GDM1 (cell line): ENCODE data around the gene MAP3K6.

Experiments used
- DNase-seq: peaks from one replicate; lab custom pipeline; 2025; lab: John Stamatoyannopoulos, UW

MAP3K6 gene

DNA sequence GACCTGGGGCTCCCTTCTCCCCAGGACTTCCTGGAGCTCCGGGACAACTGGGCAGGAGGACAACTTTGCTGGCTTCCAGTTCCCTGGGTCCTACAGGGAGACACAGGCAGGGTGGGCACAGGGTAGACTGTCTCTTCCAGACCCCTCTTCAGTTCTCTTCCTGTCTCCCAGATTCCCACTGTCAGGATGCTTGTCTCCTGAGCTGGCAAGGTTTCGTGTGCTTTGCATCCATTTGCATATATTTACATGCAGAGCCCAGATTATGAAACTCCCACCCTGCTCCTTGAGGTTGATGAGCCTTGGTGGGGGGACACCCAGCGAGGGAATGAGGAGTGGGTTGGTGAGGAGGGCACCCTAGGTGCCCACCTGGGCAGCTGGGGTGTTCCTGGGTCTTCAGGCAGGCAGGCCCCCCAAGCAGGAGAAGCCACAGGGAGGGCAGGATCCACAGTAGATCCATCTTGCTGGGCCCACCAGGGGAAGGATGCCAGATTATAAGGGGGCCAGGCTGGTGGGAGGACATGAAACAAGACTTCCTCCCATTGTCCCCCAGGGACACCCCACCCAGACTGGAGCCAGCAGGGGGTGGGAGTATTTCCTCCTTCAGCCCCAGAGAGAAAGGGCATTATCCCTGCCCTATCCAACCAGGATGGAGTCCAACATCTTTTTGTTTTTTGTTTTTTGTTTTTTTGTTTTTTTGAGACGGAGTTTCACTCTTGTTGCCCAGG lies 7.8 kb upstream of the MAP3K6 start, which contains the start of gene FCN3:
TSS of gene FCN3 (minus strand) at position 463 of the 725 bp plus-strand sequence. CDS start at position 457, 6 bp downstream.
- DNase-seq, result no peak

DNA sequence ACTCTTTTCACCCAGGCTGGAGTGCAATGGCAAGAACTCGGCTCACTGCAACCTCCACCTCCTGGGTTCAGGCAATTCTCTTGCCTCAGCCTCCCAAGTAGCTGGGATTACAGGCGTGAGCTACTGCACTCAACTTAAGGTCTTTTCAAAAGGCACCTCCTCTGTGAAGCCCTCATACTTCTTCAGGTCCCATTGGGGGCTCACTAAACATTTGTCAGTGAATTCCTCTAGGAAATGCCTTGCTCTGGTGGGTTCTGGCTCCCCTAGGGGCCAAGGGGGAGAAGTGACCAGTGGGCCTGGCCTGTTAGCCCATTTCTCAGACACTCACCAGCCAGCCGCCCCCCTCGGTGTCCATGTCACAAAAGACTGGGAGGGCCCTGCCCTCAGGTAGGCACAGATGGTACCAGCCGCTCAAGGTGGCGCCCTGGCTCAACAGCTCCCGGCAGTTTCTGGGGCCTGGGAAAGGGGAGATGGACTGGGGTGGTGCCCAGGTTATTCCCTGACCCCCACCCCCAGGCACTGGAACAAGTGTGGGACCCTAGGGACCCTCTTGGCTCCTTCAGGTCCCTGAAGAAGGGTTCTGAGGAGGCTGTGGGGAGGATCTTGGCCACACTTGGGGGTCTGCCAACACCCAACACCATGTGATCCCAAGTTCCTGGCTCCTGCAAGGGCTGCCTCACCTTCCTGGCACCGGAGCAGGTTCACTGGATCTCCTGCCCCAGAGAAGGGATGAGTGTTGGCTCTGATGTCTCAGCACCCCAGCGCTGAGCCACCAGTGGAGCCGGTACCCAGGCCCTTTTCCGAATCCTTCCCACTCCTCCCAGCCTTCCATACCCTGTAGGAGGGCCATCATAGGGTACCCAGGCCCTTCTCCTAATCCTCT lies 6.3 kb upstream of the MAP3K6 start:
- no peak for DNase-seq

DNA sequence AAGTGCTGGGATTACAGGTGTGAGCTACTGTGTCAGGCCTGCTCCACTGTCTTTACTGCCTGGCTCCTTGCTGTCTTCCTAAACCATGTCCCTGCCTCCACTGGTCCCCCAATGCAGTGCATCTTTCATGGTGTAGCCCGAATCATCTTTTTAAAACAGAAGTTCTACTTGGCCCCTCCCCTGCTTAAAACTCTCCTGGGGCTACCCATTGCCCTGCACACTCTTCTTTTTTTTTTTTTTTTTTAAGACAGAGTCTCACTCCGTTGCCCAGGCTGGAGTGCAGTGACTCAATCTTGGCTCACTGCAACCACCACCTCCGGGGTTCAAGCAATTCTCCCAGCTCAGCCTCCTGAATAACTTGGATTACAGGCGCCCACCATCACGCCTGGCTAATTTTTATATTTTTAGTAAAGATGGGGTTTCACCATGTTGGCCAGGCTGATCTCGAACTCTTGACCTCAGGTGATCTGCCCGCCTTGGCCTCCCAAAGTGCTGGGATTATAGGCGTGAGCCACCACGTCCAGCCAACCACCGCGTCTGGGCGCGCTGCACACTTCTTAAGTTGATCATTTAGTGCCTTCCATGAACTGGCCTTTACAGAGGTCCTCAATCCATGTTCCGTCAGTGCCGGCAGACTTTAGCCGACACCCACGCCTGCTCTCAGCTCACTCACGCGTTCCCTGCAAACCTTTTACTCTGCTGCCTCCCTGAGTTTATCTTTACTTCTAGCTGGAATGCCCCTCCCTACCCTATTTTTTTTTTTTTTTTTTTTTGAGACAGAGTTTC lies 5.5 kb upstream of the MAP3K6 start:
- DNase-seq, result no peak

DNA sequence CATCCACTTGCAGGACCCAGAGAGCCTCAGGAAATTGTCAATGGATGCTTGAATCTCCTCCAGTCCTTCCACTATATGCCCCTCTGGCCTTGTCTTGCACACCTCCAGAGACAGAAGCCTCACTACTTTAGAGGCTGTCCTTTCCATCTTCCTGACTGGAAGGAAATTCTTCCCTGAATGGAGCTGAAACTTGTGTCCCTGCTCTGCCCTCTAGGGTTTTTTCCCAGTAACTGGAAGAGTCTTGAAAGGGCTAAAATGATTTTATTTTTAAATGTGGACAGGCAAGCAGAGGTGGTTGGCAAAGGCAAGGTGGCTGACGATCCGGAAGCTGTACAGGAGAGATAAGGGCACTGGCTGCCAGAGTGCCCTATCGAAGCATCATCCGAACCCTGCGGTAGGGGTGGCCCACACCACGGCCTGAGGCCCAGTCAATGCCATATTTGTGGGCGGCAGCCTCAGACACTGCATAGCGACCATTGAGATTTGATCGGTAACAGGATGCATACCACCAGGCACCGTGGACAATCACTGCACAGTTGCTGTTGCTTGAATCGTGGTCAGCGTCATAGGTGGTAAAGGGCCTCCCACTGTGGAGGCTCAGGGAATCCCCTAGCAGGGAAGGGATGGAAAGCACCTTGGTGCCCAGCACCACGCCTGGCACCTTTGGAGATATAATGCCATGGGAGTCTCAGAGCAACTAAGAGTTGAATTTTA lies 2.3 kb upstream of the MAP3K6 start:
- DNase-seq, result no peak

DNA sequence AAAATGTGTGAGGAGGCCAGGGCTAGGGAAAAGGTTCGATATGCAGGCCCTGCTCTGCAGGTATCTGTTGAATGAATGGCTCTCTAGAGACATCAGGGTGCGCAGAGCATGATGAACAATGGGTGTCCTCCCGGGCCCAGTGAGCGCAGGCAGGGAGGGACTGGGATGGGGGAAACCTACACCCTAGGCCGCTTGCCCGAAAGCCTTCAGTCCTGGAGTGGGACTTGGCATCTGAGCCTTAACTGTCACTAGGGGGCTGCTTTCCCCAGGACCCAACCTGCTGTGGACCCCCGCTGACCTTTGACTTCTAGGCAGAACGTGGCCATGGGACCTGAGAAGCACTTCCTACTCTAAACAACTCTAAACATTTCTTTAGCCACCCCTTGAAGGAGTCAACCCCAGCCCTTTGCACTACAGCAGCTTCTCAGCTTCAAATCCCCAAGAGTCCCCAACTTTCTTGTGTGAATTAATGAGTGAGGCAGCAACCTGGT lies 444 bp upstream of the MAP3K6 start:
- no peak for DNase-seq

DNA sequence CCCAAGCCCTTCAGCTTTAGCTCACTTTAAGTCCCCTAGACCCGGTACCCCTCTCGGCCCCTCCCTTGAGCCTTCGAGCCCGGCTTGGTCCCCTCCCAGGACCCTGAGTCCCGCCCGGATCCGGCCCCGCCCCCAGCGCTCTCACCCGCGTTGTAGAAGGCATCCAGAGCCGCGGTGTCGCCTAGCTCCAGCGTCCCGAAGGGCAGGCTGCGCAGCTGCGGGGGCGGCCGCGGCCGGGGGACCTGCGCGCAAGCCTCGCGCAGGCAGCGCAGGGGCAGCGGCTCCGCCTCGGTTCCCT lies 699 bp downstream of the MAP3K6 start:
- DNase-seq, result peak; percentile 71

DNA sequence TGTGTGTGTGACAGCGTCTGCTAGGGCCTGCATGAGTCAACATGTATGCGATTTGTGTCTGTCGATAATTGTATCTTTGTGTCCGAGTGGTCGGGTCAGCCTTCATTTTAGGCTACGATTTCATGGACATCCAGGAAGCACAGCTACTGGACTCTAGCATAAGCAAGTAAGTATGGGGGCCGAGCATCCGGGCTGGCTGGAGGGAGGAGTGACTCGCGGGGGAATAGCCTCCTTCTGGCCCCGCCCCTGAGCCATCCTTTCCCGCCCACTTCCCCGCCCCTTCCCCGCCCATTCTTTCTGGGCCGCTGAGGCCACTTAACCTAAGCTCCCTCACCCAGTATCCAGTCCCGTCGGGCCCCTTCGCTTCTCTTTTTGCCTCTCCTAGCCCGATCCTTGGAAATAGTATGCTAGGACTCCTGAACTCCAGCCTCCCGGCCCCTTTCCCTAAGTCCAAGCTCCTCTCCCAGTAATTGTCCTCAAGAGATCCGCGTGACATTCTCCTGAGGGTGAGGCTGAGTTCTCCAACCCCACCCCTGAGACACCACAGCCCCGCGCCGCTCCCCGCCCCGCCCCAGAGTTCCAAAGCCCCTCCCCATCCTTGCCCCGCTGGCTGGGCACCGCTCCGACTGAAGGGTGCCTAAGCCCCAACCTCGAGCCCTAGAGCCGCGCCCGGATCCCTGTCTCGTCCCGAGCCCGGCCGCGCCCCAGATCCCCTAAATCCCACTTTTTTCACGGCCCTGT lies 1.2 kb downstream of the MAP3K6 start:
- DNase-seq, result peak; percentile 71

DNA sequence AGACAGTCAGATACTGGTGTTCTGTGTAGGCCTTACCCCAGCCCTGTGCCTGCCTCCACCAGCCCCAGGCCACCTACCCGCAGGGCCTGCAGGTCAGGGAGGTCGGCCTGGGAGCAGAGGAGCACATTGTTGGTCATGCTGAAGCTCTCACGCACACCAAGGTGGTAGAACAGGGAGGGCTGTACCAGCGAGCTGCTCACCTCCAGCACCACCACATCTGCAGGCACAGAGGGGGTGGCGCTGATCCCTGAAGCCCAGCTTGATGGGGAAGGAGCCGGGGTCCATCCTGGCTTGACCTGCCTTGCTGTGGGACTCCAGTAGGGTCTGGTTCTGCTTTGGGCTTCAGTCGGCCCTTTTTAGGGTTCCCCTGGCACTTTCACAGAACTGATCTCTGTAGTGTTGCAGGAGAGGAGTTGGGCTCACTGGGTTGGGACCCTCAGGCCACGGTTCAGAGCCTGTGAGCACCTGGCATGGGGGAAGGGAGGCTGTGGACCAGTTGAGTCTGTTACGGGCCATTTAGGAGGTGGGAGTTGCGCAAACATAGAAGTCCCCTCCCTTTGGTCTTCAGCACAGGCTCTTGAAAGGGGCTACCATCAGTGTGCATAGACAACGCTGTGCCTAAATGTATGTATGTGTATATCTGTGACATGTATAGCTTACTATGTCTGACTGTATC lies 1.9 kb downstream of the MAP3K6 start:
- DNase-seq, result no peak

DNA sequence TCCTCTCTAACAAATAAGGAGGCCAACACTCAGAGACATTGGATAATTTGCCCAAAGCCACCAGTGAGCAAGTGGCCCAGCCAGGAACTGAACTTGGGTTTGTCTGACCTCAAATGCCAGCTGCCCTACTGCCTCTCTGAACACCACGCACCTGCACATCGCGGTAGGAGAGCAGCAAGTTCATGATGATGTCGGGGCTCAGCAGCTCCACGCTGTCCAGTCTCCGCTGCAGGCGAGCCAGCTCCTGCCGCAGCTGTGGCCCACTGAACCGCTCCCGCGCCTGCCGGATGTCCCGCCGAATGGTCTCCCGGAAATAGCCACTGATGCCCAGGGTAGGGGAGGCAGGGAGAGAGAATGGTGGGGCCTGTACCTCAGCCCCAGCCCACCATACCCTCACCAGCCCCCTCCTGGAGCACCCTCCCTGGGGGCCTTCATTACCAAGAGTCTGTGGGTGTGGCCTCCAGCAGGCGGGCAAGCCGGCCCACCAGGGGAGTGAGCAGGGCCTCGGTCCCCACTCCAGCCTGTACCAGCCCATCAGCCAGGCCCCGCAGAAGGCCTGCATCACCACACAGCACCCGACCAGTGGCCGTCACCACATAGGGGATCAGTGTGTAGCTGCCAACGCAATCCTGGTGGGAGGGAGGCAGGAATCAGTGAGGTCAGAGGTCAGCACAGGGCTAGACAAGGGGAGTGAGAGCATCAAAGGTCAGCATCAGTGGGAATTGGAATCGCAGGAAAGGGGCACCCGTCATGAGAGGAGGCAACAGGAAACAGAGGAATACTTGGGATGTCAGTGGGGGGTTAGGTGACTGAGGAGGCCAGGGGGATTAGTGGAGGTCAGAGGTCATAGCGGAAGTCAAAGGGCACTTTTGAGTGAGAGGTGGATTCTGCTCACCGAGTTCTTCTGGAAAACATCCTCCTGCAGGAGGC lies 2.7 kb downstream of the MAP3K6 start:
- DNase-seq, result no peak

DNA sequence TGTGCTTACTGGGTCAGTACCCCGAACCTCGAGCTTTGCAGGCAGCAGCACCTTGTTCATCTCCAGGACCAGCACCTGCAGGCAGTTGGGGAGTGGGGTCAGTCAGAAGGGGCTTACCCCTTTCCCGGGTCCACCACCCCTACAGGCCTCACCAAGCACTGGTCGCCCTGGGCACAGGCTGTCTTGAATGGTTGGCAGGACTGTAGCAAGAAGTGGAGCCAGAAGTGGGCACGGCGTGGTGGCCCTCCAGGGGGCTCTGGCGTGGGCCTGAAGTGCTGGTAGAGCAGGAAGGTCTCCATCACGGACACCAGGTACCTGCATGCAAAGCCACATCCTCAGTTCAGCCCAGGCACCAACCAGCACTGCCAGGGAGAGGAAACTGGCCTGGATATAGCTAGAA lies 5.2 kb downstream of the MAP3K6 start:
- no peak for DNase-seq

DNA sequence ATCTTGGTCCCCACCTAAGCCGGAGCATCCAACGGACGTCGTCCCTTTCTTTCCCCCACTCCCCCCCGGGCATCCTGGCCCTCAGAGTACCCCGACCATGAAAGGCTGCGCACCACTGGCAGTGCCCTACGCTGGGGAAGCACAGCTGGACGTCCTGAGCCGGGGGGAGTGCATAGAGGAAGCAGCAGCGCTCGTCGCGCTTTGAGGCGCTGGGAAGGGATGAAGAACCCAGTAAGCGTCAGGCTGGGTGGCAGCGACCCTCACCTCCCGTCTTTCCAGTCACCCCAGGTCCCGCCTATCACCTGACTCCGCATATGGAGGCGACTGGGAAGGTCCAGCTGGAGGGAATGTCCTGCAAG lies 5.7 kb downstream of the MAP3K6 start:
- no peak for DNase-seq

DNA sequence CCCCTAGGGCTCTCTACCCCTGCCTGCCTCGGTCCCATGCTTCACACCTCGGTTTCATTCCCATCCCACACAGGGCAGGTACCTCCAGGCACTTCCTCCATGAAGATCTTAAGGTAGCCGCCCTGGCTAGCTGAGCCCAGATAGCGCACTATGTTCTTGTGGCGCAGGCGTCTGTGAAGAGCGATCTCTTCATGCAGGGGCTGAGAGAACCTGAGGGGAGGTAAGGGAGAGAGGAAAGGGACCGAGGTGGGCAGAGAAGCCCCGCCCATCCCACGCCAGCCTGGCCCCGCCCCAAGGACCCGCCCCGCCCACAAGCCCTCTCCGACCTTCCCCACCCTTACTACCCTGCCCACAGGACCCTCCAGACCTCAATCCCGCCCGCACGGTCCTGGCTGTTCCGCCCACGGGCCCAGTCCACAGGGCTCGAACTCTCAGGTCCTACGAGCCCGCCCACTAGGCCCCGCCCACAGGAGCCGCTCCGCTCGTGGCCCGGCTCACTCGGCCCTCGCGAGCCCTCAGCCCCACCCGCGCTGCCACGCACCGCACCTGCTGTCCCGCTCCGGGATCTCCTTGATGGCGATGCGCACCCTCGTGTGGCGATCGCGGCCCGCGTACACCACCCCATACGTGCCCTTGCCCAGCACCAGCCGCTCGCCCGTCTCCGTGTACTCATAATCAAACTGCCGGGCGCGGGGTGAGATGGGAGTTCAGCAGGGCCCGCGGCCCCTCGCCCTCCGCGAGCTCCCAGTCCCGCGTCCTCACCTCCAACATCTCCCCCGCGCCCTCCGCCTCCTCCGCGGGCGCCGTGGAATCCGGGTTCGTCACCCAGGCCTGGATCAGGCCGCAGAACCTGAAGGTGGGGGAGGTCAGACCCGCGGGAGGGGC lies 6.4 kb downstream of the MAP3K6 start:
- DNase-seq, result no peak

DNA sequence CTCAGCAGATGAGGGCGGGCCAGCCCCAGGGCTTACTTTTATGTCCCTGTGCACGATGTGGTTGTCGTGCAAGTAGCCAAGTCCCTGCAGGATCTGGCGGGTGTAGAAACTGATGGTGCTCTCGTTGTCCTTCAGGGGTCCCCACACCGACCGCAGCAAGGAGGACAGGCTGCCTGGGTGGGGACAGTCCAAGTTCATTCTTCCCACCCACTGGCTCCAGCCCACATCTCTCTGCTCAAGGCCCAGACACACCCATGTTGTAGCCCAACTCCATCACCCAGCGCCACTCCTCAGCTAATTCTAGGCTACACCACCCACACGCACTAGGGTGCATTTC lies 7.0 kb downstream of the MAP3K6 start:
- DNase-seq, result no peak

DNA sequence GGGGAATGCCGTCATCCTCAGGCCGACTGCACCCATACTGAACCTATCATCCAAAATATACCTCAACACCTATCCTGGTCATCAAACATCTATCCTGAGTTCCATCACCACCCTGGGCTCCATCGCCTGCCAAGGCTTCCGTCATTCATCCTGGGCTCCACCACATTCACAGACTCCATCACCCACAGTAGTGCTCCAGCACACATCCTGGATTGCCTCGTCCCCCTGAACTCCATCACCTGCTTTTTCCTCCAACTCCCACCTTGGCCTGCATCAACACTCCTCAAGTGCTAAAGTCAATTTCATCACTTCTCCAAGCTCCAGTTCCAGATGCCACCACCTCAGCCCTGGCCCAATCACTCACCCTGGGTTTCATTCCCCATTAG lies 7.8 kb downstream of the MAP3K6 start:
- DNase-seq, result no peak

DNA sequence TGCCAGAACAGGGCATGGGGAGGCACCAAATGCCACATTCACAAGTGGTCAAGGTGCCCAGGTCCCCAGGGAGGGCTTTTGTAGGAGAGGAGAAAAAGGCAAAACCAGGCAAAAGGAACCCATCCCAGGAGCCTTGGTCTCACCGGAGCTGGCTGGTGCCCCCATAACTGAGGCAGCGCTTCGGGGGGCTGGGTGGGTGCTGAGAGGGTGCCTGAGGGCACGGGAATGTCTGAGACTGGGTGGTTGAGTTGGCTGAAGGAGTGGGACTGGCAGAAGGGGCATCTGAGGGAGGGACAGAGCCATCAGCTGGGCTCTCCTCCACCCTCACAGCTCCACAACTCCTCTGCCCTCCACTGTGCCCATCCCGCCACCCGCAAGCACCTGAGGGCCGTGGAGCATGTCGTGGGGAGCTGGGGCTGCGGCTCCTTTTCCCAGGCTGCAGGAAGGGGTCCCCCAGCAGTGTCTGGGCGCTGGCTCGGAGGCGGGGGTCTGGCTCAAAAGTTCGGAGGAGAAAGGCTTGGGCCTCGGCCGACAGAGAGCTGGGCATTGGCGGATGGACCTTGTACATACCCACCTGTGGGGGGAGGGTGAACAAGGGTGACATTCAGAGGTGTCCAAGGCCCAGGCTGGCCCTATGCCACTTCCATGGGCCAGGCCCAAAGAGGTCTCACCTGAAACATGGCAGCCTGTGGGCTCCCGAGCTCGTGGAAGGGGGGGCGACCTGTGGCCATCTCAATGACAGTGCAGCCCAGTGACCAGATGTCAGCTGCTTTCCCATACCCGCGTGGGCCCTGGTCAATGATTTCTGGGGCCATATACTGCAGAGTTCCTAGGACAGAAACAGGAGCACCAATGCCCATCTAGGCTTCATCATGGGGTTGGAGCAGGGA lies 8.5 kb downstream of the MAP3K6 start:
- DNase-seq, result no peak

DNA sequence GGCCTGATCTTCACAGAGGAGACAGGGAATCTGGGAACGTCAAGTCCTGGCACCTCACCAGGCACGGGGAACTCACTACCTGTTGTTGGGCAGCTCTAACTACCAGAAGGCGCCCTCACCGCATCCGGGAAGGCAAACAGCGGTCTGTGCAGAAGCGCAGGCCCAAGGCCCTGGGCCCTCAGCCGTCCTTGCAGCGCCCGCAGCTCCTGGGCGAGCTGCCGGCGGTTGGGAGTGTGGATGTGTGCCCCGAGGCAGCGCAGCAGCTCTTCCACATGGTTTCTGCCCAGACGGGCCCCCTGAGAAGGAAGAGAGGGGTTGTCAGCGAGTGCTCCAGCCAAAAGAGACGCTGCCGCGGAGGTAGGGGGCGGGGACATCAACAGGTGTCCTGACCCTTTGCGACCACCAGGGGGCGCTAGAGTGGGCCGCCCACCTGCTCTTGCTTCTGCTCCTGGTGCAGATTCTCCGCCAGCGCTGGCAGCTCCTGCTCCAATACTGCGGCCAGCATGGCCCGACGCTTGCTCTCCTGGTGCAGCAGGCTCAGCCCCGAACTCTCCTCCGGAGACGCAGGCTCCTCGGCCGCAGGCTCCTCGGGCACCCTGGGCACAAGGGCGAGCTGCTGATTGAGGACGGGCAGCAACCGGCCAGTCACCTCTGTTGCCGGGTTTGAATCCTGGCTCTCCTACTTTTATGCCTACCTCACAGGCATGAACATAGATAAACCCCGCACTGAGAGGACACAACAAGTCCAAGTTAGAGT lies 9.3 kb downstream of the MAP3K6 start:
- DNase-seq, result peak; percentile 38
